KMS-11 (cell line): ENCODE measurements around the gene RAB3GAP2.
A peak's percentile ranks its signal among the peaks of the same experiment; 100 is the strongest.

Experiments used
- H2AFZ ChIP-seq: fragments of 200-600 bp; sonication (generic); 2 replicates; pipeline ENCODE4 v1.6.1; 2016; ENCODE audit warnings: antibody characterized with exemption, mixed run types, low read depth
- H3K27ac ChIP-seq: fragments of 200-600 bp; sonication (generic); 2 replicates; pipeline ENCODE4 v1.6.1; 2016; ENCODE audit warnings: mild to moderate bottlenecking, mixed run types
- H3K27me3 ChIP-seq: fragments of 200-600 bp; sonication (generic); 2 replicates; pipeline ENCODE4 v1.6.1; 2017; ENCODE audit warnings: mild to moderate bottlenecking, low read depth, mixed run types, moderate library complexity; ENCODE audit not compliant: insufficient read depth
- H3K36me3 ChIP-seq: fragments of 200-600 bp; sonication (generic); 2 replicates; pipeline ENCODE4 v1.6.1; 2017; ENCODE audit warnings: mild to moderate bottlenecking, mixed run types; ENCODE audit not compliant: insufficient read depth
- H3K4me1 ChIP-seq: fragments of 200-600 bp; sonication (generic); 2 replicates; pipeline ENCODE4 v1.6.1; 2016; ENCODE audit warnings: mild to moderate bottlenecking, low read depth, mixed run types; ENCODE audit not compliant: poor library complexity, severe bottlenecking
- H3K4me2 ChIP-seq: fragments of 200-600 bp; sonication (generic); 2 replicates; pipeline ENCODE4 v1.7.0; 2016; ENCODE audit warnings: mild to moderate bottlenecking, mixed run types
- H3K4me3 ChIP-seq: fragments of 200-600 bp; sonication (generic); IDR thresholded peaks from 2 replicates; pipeline ENCODE4 v1.6.1; 2017; ENCODE audit warnings: low read depth, low read length, mixed read lengths; ENCODE audit not compliant: insufficient read depth
- H3K79me2 ChIP-seq: fragments of 200-600 bp; sonication (generic); 2 replicates; pipeline ENCODE4 v1.6.1; 2016; ENCODE audit warnings: low read depth, mixed run types; ENCODE audit not compliant: insufficient read depth
- H3K9ac ChIP-seq: fragments of 200-600 bp; sonication (generic); 2 replicates; pipeline ENCODE4 v1.6.1; 2016; ENCODE audit warnings: mild to moderate bottlenecking, mixed run types
- H4K20me1 ChIP-seq: fragments of 200-600 bp; sonication (generic); 2 replicates; pipeline ENCODE4 v1.6.1; 2016; ENCODE audit warnings: mild to moderate bottlenecking, mixed run types; ENCODE audit not compliant: insufficient read depth
- TF ChIP-seq, protein P1 (sequence below): fragments of 200-600 bp; sonication (generic); conservative IDR thresholded peaks from 2 replicates; pipeline ENCODE4 v1.6.1; 2017; ENCODE audit warnings: low read depth, mild to moderate bottlenecking, antibody characterized with exemption, low read length, moderate library complexity, mixed read lengths

RAB3GAP2 gene

DNA sequence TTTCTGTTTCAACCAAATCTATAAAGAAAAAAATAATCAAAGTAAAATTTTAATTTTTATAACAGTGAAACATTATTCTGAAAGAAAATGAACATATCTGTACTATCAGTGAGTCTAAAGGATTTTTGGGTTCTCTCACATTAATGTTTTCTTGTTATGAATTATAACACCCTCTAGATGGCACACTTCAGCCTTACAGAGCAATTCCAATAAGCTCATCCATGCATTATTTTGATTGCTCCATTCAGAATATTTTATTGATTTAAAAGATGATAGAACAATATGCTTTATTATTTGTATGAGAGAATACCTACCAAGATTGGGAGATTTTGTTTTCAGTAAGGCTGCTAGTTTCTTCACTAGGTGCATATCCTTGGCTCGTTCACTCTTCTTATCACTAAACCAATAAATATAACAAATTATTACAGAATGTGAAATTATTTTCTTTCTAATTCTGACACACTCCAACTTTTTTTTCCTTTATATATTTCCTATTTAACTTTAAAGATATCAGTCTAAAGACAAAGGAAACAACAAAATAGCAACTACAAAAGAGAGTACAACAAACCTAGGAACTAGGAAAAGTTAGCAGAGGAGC is 82.4 kb downstream of the RAB3GAP2 start:
- H3K4me2 ChIP-seq, result no peak overlapping the region
- no peak overlapping the region for H2AFZ ChIP-seq
- no peaks in the 10 kb centered on the region for H3K36me3 ChIP-seq
- H3K9ac ChIP-seq, result no peak overlapping the region
- TF ChIP-seq, protein P1, sequence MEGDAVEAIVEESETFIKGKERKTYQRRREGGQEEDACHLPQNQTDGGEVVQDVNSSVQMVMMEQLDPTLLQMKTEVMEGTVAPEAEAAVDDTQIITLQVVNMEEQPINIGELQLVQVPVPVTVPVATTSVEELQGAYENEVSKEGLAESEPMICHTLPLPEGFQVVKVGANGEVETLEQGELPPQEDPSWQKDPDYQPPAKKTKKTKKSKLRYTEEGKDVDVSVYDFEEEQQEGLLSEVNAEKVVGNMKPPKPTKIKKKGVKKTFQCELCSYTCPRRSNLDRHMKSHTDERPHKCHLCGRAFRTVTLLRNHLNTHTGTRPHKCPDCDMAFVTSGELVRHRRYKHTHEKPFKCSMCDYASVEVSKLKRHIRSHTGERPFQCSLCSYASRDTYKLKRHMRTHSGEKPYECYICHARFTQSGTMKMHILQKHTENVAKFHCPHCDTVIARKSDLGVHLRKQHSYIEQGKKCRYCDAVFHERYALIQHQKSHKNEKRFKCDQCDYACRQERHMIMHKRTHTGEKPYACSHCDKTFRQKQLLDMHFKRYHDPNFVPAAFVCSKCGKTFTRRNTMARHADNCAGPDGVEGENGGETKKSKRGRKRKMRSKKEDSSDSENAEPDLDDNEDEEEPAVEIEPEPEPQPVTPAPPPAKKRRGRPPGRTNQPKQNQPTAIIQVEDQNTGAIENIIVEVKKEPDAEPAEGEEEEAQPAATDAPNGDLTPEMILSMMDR, result peak; percentile 76
- no peaks in the 10 kb centered on the region for H3K27me3 ChIP-seq
- no peaks in the 10 kb centered on the region for H3K79me2 ChIP-seq
- no peaks in the 10 kb centered on the region for H4K20me1 ChIP-seq
- no peak overlapping the region for H3K4me3 ChIP-seq
- H3K27ac ChIP-seq, result no peak overlapping the region
- H3K4me1 ChIP-seq, result no peaks in the 10 kb centered on the region

DNA sequence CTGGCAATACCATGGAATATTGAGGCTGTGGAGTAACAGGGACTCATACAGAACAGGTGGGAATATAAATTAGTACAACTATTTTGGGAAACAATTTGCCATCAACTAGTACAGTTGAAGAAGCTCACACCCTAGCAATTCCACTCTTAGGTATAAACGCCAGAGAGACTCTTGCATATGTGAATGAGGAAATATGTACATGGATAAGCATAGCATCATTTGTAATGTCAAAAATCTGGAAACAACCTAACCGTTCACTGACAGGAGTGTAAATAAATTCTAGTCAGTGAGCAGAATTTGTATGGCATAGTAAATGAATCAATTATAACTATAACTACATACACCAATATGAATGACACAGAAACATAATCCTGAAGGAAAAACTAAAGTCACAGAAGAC is 83.7 kb downstream of the RAB3GAP2 start:
- Histone ChIP-seq H3K9ac (no peak overlapping the region), H3K36me3 (no peaks in the 10 kb centered on the region), H3K4me3 (no peak overlapping the region), H3K27me3 (no peaks in the 10 kb centered on the region), H3K4me2 (no peak overlapping the region), H4K20me1 (no peaks in the 10 kb centered on the region), H3K79me2 (no peaks in the 10 kb centered on the region), H3K4me1 (no peaks in the 10 kb centered on the region), H2AFZ (no peak overlapping the region), H3K27ac (no peak overlapping the region)
- TF ChIP-seq, protein P1, result no peak

DNA sequence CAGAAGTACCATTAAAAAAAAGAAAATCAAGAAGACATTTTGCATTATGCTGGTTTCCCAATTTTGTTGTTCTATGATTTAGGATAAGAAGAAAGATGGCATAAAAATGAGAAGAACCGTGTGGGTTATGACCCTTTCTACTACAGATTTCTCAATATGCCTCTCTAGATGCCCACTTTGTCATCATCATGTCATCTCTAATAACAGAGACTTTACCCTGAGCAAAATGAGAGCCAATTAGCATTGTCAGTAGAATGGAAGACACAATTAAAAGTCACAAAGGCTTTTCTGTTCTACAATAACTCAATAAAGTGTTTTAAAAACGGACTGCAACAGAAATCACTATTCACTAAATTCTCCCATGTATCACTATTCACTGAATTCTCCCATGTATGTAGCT is 85.5 kb downstream of the RAB3GAP2 start:
- TF ChIP-seq, protein P1, result no peak
- no peaks in the 10 kb centered on the region for H4K20me1 ChIP-seq
- H3K36me3 ChIP-seq, result no peaks in the 10 kb centered on the region

DNA sequence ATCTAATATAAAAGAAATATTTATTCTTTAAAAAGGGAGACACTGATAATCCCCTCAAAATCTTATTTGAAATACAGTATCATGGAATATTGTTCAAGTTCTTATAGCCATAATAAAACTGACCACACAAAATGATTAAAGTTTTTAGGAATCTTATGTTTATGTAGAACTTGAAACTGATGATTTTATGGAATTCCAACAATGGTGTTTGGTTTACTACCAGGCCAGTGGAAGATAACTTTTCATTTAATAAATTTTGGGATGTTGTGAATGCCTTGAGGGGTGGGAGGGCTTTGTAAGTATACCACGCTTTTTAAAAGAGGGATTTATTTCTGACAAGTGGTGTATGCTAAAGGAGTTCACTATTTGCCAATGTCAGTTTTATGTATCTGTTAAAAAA is 87.7 kb downstream of the RAB3GAP2 start:
- Histone ChIP-seq H3K4me3 (no peak overlapping the region), H3K4me2 (no peak overlapping the region), H3K4me1 (no peaks in the 10 kb centered on the region), H3K9ac (no peak overlapping the region), H3K36me3 (no peaks in the 10 kb centered on the region; the same call in 1 of the 2 replicates), H3K79me2 (no peaks in the 10 kb centered on the region), H2AFZ (no peak overlapping the region), H3K27me3 (no peaks in the 10 kb centered on the region), H4K20me1 (no peaks in the 10 kb centered on the region), H3K27ac (no peak overlapping the region)
- TF ChIP-seq, protein P1, result no peak

More for the DNA sequence above, 85.5 kb downstream of the RAB3GAP2 start:
- Histone ChIP-seq H3K9ac (no peak overlapping the region), H3K27me3 (no peaks in the 10 kb centered on the region), H3K4me1 (no peaks in the 10 kb centered on the region), H3K79me2 (no peaks in the 10 kb centered on the region), H3K4me3 (no peak overlapping the region), H2AFZ (no peak overlapping the region), H3K4me2 (no peak overlapping the region), H3K27ac (no peak overlapping the region)
